HG02885 (cell line): Measurements from ENCODE around the gene NOP9.
A peak's percentile ranks its signal among the peaks of the same experiment; 100 is the strongest.
"Not testable (repeated sequence)": the region's sequence is repeated elsewhere in the genome, so short reads cannot be mapped to it uniquely, and the experiment has no call there.

ENCODE experiments used
- ATAC-seq: cut with Tn5 transposase; IDR thresholded peaks from one replicate; pipeline ENCODE4 v1.9.1; 2021; ENCODE audit warnings: mild to moderate bottlenecking; ENCODE audit not compliant: unreplicated experiment, poor library complexity

NOP9 gene

GRCh38 chr14:24321212-24321975 lies 21.7 kb downstream of the NOP9 start:
- ATAC-seq = no peak

DNA sequence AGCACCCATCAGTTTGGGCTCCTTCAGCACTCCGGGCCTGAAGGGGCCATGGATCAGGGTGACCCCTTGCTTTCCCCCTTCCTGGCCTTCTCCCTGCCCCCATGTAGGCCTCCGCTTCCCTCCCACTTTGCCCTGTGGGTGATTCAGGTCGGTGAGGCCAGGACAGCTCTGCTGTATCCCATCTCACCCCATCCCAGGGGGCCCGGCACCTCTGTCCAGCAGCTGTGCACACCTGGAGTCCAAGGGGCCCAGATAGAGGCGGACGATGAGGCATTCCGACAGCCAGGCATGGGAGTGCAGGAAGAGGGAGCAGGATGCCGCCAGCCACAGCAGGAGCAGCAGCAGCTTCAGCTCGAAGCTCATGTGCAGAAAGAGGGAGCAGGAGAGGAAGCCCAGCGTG lies 23.0 kb downstream of the NOP9 start:
- ATAC-seq = no peak

GRCh38 chr14:24323341-24323740 lies 23.7 kb downstream of the NOP9 start:
- ATAC-seq = no peak

DNA sequence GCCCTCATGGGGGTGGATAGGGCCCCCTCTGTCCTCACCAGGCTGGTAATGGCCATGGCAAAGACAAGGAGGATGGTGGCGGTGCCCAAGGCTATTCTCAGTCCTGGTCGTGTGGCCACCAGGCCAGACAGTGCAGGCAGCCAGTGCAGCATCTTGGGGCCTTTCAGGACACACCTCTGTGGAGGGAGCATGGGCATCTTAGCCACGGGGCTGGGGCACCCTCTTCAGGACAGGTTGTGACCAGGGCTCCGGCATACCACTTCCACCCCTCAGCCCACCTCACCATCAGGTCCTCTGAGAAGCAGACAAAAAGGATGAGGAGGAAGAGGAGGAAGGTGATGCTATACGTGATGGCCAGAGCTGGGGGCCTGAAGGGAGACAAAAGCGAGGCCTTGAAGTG lies 24.4 kb downstream of the NOP9 start:
- no peak for ATAC-seq

DNA sequence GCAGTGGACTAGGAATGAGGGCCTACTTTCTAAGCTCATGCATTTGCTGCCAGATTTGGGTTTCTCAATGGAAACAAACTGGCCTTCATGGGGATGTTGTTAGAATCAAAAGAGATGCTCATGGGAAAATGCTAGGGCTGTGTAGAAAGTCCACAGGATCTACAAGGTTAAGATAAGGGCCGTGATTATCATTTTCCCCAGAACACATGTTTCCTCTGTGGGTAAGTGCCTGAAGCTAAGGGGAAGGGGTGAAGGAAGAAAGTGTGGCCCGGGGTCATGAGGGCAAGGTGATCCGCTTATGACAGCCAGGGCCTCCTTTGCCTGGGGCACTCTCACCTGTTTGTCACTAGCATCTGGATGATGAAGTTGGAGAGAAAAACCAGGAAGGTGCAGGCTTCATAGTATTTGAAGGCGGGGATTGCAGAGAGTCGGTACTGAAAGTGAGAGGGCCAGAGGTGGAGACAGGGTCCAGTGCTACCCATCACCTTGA lies 25.4 kb downstream of the NOP9 start:
- ATAC-seq = no peak

DNA sequence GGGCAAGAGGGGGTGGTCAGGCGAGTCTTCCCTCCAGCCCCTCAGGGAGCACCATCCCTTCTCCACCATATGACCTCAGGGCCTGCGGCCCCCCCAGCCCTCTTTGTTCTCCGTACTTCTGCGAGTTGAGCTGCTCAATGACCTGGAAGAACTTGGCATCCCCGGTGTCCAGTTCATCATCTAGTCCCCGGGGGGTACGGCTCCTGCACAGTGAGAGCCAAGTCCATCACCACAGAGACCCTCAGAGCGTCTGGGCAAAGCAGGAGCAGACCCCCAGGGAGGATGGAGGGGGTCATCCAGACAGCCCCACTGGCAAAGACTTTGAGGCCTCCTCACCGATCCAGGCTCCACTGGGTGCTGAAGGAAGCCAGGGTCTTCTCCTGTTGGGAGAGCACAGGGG lies 26.3 kb downstream of the NOP9 start:
- ATAC-seq = no peak

DNA sequence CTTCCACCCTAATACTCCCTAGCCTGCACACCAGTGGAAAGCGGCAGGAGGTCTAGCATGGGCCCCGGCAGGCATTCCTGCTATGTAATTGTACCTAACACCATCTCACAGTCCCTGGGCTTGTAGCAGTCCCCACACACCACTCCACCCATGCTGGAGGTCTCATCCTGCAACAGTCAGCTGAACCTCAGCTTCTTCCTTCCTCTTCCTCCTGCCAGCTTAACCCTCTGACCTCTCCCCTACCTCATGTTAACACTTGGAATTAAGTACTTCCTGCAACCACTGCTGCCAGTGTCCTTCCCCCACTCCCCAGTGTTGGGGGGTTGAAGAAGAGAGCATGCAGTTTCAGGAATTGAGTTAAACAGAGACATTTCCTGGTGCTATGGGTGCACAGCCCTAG lies 27.7 kb downstream of the NOP9 start:
- ATAC-seq = no peak

DNA sequence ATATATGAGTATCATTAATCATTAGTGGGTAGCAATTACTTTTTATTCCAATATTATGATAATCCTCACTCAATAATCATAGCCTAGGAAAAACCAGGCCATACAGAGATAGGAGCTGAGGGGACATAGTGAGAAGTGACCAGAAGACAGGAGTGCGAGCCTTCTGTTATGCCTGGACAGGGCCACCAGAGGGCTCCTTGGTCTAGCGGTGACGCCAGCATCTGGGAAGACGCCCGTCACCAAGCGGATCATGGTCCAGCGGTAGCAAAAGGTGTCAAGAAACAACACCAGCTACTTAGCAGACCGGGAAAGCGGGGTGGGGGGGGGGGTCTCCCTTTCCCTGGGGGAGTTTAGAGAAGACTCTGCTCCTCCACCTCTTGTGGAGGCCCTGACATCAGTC lies 28.3 kb downstream of the NOP9 start:
- ATAC-seq = not testable (repeated sequence)

DNA sequence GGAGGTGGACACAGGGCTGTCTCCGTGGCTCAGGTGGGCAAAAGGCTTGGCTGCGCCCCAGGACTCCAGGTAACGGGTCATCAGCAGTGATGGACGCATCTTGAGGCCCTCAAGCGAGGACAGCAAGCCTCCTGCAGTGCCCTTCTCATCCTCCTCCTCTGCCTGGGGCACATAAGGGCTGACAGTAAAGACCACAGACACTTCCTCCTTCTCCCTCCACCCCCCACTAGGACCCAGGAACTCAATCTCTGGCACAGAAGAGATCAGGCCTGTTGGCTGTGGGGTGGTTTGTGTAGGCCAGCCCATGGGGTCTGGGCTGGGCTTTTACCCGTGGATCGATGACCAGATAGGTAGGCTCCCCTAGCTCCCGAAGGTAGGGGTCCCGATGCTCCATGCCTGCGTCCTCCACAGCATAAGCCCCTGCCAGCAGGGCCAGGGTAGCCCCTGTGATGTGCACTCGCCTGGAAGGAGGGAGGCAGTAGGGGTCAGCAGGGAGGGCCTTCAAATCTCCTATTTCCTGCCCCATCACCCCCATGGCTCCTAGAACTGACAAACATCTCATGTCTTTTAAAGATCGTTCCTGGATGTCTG lies 29.5 kb downstream of the NOP9 start:
- ATAC-seq = no peak

GRCh38 chr14:24329736-24330135 lies 30.1 kb downstream of the NOP9 start:
- ATAC-seq = no peak

- ATAC-seq = no peak
Observed at GRCh38 chr14:24330973-24331674, 31.5 kb downstream of the NOP9 start.

GRCh38 chr14:24331731-24332267 lies 32.1 kb downstream of the NOP9 start:
- no peak for ATAC-seq

GRCh38 chr14:24332268-24332993 lies 32.8 kb downstream of the NOP9 start:
- peak; percentile 88 for ATAC-seq

- no peak for ATAC-seq
Observed at GRCh38 chr14:24334431-24335291, 35.0 kb downstream of the NOP9 start, which contains the start of gene ADCY4. ADCY4 (minus strand) TSS chr14:24335071; CDS start chr14:24334652, 419 bp downstream.

DNA sequence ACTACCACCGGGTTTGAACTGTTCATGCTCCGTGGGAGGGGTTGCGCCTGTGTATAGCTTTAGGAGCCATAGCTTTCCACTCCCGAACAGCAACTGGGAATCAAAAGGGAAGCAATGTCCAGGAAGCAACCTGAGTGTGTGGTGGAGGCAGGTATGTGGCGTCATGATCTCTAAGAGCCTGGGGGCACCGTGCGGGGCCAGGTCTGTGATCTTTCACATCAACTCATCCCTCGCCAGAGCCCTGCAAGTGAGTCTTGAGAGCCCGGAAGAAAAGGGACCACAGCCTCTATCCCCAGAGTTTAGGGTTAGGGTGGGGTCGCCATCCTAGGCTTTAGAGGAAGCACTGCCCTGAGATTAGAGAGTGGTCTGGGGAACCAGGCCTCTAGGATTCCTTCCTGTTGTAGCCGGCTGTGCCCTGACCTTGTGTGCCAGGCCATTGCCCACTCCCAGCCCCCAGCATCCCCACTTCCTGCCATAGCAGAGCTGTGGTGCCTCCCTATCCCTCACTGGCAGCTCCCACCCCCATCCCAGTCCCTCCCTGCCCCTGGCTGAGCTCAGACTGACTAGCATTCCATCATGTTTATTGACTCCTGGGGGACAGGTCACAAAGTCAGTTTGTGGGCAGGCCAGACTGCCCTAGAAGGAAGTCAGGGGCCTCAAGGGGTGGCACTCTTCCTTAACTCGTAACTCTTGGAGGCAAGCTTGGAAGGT lies 36.0 kb downstream of the NOP9 start:
- no peak for ATAC-seq

DNA sequence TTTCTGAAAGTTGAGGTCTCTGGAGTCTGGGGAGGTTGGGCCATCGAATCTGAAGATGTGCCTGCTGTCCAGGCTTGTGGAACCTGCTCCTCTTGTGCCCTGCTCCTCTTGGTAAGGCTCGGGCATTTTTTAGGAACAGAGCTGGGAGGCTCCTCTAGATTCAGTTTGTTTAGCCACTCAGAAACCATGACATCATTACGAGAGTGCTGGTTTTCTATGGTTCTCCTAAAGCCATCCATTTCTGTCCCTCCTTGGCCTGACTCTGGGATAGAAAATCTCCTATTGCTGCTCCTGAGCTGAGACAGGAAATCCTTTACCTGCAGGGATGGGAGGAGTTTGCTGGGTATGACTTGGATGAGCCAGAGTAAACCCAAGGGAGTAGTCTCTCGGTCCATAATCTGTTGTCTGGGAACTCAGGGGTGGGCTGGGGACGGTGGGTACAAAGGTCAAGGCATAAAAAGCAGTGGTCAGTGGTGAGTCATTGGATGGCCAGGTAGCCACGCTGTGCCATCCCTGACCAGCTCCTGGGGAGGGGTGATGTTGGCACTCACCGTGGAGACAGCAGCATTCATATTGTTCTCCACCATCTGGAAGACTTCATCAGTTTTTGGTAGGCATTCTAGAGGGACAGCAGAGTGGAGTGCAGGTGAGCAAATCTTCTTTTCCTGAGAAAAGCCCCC lies 37.6 kb downstream of the NOP9 start:
- no peak for ATAC-seq

DNA sequence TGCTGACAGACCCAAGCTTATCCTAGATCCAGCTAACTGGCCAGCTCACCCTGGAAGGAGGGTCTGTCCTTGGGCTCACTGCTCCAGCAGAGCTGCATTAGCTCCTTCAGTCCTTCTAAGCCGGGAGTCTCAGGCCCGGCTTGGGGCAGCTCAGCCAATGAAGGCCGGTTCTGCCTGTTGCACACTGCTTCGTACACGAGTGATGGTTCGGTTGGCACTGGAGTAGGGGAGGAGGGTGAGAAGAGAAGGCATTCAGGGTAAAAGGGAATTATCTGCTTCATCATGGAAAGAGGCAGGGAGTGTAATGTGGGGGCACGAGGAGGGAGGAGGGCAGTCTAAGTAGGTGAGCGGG lies 38.1 kb downstream of the NOP9 start:
- ATAC-seq = no peak

DNA sequence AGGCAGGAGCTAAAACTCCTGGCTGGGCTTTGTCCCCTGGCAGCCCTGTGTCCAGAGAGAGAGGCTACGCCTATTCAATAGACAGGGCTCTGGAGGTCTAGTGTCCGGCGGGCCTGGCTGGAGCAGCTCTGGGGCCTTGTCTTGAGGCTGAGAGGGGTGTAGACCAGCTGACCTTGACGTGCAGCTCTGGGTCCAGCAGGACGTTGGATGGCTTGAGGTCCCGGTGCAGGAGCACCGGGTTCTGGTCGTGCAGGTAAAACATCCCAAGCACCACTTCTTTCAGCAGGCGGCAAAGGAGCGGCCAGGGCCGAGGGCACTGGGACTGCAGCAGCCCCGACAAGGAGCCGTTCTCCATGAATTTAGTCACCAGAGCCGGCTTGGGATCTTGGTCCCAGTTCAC lies 39.2 kb downstream of the NOP9 start:
- no peak for ATAC-seq
